HG02840 (cell line): ENCODE results near the gene JPH2.

Source experiments
- ATAC-seq: cut with Tn5 transposase; IDR thresholded peaks from one replicate; pipeline ENCODE4 v1.9.1; 2021; ENCODE audit warnings: mild to moderate bottlenecking, moderate library complexity, moderate number of reproducible peaks; ENCODE audit not compliant: unreplicated experiment, low FRiP score

The JPH2 gene

GRCh38 chr20:44188752-44189151, 1.8 kb upstream of the JPH2 start:
- ATAC-seq, result no peak

- no peak for ATAC-seq
These were observed 1.1 kb upstream of the JPH2 start for GRCh38 chr20:44187772-44188709.

- no peak for ATAC-seq
These were observed 324 bp downstream of the JPH2 start for GRCh38 chr20:44186674-44187053.

- no peak for ATAC-seq
These were observed 787 bp downstream of the JPH2 start for GRCh38 chr20:44186201-44186600.

- no peak for ATAC-seq
These were observed 1.4 kb downstream of the JPH2 start for GRCh38 chr20:44185574-44185973.

- ATAC-seq, result no peak
These were observed 3.7 kb downstream of the JPH2 start for GRCh38 chr20:44183282-44183681.

GRCh38 chr20:44182863-44183262, 4.1 kb downstream of the JPH2 start:
- no peak for ATAC-seq

GRCh38 chr20:44182135-44182765, 4.7 kb downstream of the JPH2 start:
- ATAC-seq, result no peak

- no peak for ATAC-seq
These were observed 5.4 kb downstream of the JPH2 start for GRCh38 chr20:44181611-44182010.

GRCh38 chr20:44180814-44181213, 6.2 kb downstream of the JPH2 start:
- ATAC-seq, result no peak

- ATAC-seq, result no peak
These were observed 10.0 kb downstream of the JPH2 start for GRCh38 chr20:44176833-44177534.

- no peak for ATAC-seq
These were observed 11.8 kb downstream of the JPH2 start for GRCh38 chr20:44174996-44175765.

GRCh38 chr20:44173846-44174245, 13.1 kb downstream of the JPH2 start:
- no peak for ATAC-seq

GRCh38 chr20:44173116-44173515, 13.9 kb downstream of the JPH2 start:
- ATAC-seq, result no peak

GRCh38 chr20:44172572-44172950, 14.4 kb downstream of the JPH2 start:
- ATAC-seq, result no peak

GRCh38 chr20:44171775-44172571, 15.0 kb downstream of the JPH2 start:
- no peak for ATAC-seq

GRCh38 chr20:44170816-44171410, 16.1 kb downstream of the JPH2 start:
- no peak for ATAC-seq

GRCh38 chr20:44167736-44168135, 19.3 kb downstream of the JPH2 start:
- ATAC-seq, result no peak

- no peak for ATAC-seq
These were observed 20.5 kb downstream of the JPH2 start for GRCh38 chr20:44166477-44166876.
